PC-3 (cell line): Measurements from ENCODE around the gene BCLAF1. TPM values are rescaled to one million over a fixed set of nuclear protein-coding genes. Genes with fewer than 3 reads are reported as not detected.

ENCODE experiments used
- ATAC-seq: fragments of 200-7000 bp; cut with Tn5 transposase; 2 replicates; pipeline ENCODE4 v1.9.1; 2020; ENCODE audit warnings: mild to moderate bottlenecking, moderate library complexity
- BruUV-seq: library from RNA; stranded (reverse); fragments of 400-500 nt; replicated peaks from 2 replicates; lab custom pipeline; 2021; lab: Mats Ljungman, UMichigan
- CTCF ChIA-PET: fragments of 300-600 bp; sonication (Branson Sonifier 250); formaldehyde crosslinking; loops from one replicate; lab custom pipeline; 2022; ENCODE audit warnings: antibody characterized with exemption; lab: Charles Lee
- POLR2A ChIA-PET: fragments of 300-600 bp; sonication (Branson Sonifier 250); formaldehyde crosslinking; loops from one replicate; lab custom pipeline; 2022; ENCODE audit warnings: antibody characterized with exemption; ENCODE audit not compliant: unreplicated experiment; lab: Charles Lee
- DNase-seq: peaks from one replicate; pipeline ENCODE4 v3.0.0-alpha.2; 2015
- H2AFZ ChIP-seq: fragments of 300-600 bp; sonication (generic); 2 replicates; pipeline ENCODE4 v1.6.0; 2016; ENCODE audit warnings: antibody characterized with exemption, low read length
- H3F3A ChIP-seq: fragments of 300-600 bp; sonication (generic); one replicate; pipeline ENCODE4 v1.6.0; 2017; ENCODE audit warnings: antibody characterized with exemption, low read length, control low read depth, mild to moderate bottlenecking; ENCODE audit not compliant: unreplicated experiment
- H3K27ac ChIP-seq: fragments of 300-600 bp; sonication (generic); 2 replicates; pipeline ENCODE4 v1.5.1; 2016; ENCODE audit warnings: mild to moderate bottlenecking, low read length
- H3K27me3 ChIP-seq: fragments of 300-600 bp; sonication (generic); 2 replicates; pipeline ENCODE4 v1.6.1; 2016; ENCODE audit warnings: low read length, mixed read lengths
- H3K36me3 ChIP-seq: fragments of 300-600 bp; sonication (generic); 2 replicates; pipeline ENCODE4 v1.6.1; 2016; ENCODE audit warnings: low read depth, mixed run types, low read length, mixed read lengths
- H3K4me1 ChIP-seq: fragments of 300-600 bp; sonication (generic); 2 replicates; pipeline ENCODE4 v1.5.1; 2016; ENCODE audit warnings: low read length; ENCODE audit not compliant: insufficient read depth
- H3K4me2 ChIP-seq: fragments of 300-600 bp; sonication (generic); 2 replicates; pipeline ENCODE4 v1.6.0; 2016; ENCODE audit warnings: low read length
- H3K4me3 ChIP-seq: fragments of 300-600 bp; sonication (generic); 2 replicates; pipeline ENCODE4 v1.5.1; 2016; ENCODE audit warnings: mild to moderate bottlenecking, low read length, mixed read lengths
- H3K79me2 ChIP-seq: fragments of 300-600 bp; sonication (generic); 2 replicates; pipeline ENCODE4 v1.6.1; 2017; ENCODE audit warnings: low read length, mixed read lengths
- H3K9ac ChIP-seq: fragments of 300-600 bp; sonication (generic); 2 replicates; pipeline ENCODE4 v1.6.0; 2016; ENCODE audit warnings: mild to moderate bottlenecking, low read length
- H3K9me2 ChIP-seq: fragments of 300-600 bp; sonication (generic); replicated peaks from 2 replicates; pipeline ENCODE4 v1.6.1; 2016; ENCODE audit warnings: mixed run types, low read length, mixed read lengths
- H3K9me3 ChIP-seq: fragments of 300-600 bp; sonication (generic); 2 replicates; pipeline ENCODE4 v1.6.1; 2016; ENCODE audit warnings: low read length, mixed read lengths
- H4K20me1 ChIP-seq: fragments of 300-600 bp; sonication (generic); 2 replicates; pipeline ENCODE4 v1.6.1; 2016; ENCODE audit warnings: low read length, mixed read lengths
- CTCF ChIP-seq: fragments of 300-600 bp; sonication (generic); conservative IDR thresholded peaks from 2 replicates; pipeline ENCODE4 v1.5.1; 2017; ENCODE audit warnings: antibody characterized with exemption, low read depth, mild to moderate bottlenecking, low read length
- EZH2 ChIP-seq: fragments of 300-600 bp; sonication (generic); IDR thresholded peaks from one replicate; pipeline ENCODE4 v1.6.1; 2017; ENCODE audit warnings: antibody characterized with exemption, mild to moderate bottlenecking, low read length; ENCODE audit not compliant: unreplicated experiment
- EZH2phosphoT487 ChIP-seq: fragments of 300-600 bp; sonication (generic); IDR thresholded peaks from 2 replicates; pipeline ENCODE4 v1.6.1; 2018; ENCODE audit warnings: mild to moderate bottlenecking, antibody characterized with exemption, low read length, borderline replicate concordance
- intact Hi-C: fragments of 100-400 bp; cut with micrococcal nuclease; formaldehyde crosslinking; loops from 2 replicates; pipeline ENCODE4 v1.9.0; 2023
- total RNA-seq: library from RNA; depleted of rRNA; stranded (reverse); fragments of >200 nt; gene quantifications from 2 replicates; pipeline ENCODE4 v1.2.3, GENCODE V29; 2014; rRNA removed

The BCLAF1 gene
- total RNA-seq, 1 experiment from 2014 or later: 119 TPM

- H3K79me2 ChIP-seq: no peaks in the 10 kb centered on the region
- intact Hi-C loops: no loop called here
- no TSS peak for BruUV-seq
- H3K27ac ChIP-seq: no peak overlapping the region
- no peaks in the 10 kb centered on the region for H3K9me2 ChIP-seq
- no peak overlapping the region for H2AFZ ChIP-seq
- no peaks in the 10 kb centered on the region for H3K27me3 ChIP-seq
- TF ChIP-seq CTCF (peak; percentile 38; the same call in 1 of the 2 replicates), EZH2 (no peak), EZH2phosphoT487 (no peak)
- no peak overlapping the region for H3K9ac ChIP-seq
- no peaks in the 10 kb centered on the region for H3K36me3 ChIP-seq
- CTCF ChIA-PET: no interaction called here
- H3K4me2 ChIP-seq: no peak overlapping the region
- no peak overlapping the region for H3K4me3 ChIP-seq
- no peaks in the 10 kb centered on the region for H3K4me1 ChIP-seq
- H3F3A ChIP-seq: no peaks in the 10 kb centered on the region
- DNase-seq (no peak), ATAC-seq (no peak)
- H3K9me3 ChIP-seq: no peaks in the 10 kb centered on the region
- POLR2A ChIA-PET: no interaction called here
- no peaks in the 10 kb centered on the region for H4K20me1 ChIP-seq
These were observed 80.9 kb downstream of the BCLAF1 start for GRCh38 chr6:136208783-136209182.

Other genes starting within 250 kb of the BCLAF1 start
- gene MTFR2, start 39.5 kb downstream of the BCLAF1 start, total RNA-seq: 6.2 and 12.4 TPM in 2 replicates